Thyroid gland (tissue), 4 donors: ENCODE results near the gene QRICH2. TPM values are rescaled to one million over a fixed set of nuclear protein-coding genes. Genes with fewer than 3 reads are reported as not detected.
"Not testable (repeated sequence)": the region's sequence is repeated elsewhere in the genome, so short reads cannot be mapped to it uniquely, and the experiment has no call there.

ENCODE experiments used
- DNase-seq, 2 donors: peaks; one replicate each; pipeline ENCODE4 v3.0.0-alpha.2; 2019
- H3K27ac ChIP-seq, 3 donors: fragments of 200-600 bp; sonication (generic); 1 replicate in 2 of 3; 2 replicates in 1 of 3; pipeline ENCODE4 v1.5.1; 2016 to 2019; ENCODE audit warnings: mild to moderate bottlenecking in 1 of 3, moderate library complexity in 1 of 3
- H3K27me3 ChIP-seq: fragments of 200-600 bp; sonication (generic); one replicate; pipeline ENCODE4 v1.5.1; 2019
- H3K36me3 ChIP-seq, 2 donors: fragments of 200-600 bp; sonication (generic); one replicate each; pipeline ENCODE4 v1.5.1; 2016 to 2019
- H3K4me1 ChIP-seq, 2 donors: fragments of 200-600 bp; sonication (generic); one replicate each; pipeline ENCODE4 v1.5.1; 2017 to 2019
- H3K4me3 ChIP-seq, 3 donors: fragments of 200-600 bp; sonication (generic); replicated peaks in 1 of 3; 1 replicate in 2 of 3; 2 replicates in 1 of 3; pipeline ENCODE4 v1.5.1; 2016; ENCODE audit warnings: mild to moderate bottlenecking in 1 of 3
- H3K9me3 ChIP-seq: fragments of 200-600 bp; sonication (generic); one replicate; pipeline ENCODE4 v1.5.1; 2017
- CTCF ChIP-seq, 6 experiments: fragments of 200-600 bp in 3 of 6; fragments of 450-650 bp in 3 of 6; sonication (generic) in 3 of 6; IDR thresholded peaks; one replicate each; pipeline ENCODE4 v1.5.1; 2016 to 2019; ENCODE audit warnings: antibody characterized with exemption in 6 of 6, mild to moderate bottlenecking in 2 of 6, inconsistent platforms in 1 of 6, moderate library complexity in 1 of 6
- POLR2A ChIP-seq, 2 donors: fragments of 450-650 bp; IDR thresholded peaks; one replicate each; pipeline ENCODE4 v1.6.1; 2017; ENCODE audit warnings: antibody characterized with exemption in 2 of 2, mild to moderate bottlenecking in 2 of 2, moderate library complexity in 1 of 2
- WGBS, 2 donors: methylation state at CpG; one replicate each; pipeline ENCODE4 v1.1.5; 2017; 5-methylcytosine and 5-hydroxymethylcytosine counted together
- intact Hi-C: fragments of 100-400 bp; cut with DNase I; formaldehyde crosslinking; loops from one replicate; pipeline ENCODE4 v1.15.1; 2023
- total RNA-seq, 4 donors: library from RNA; depleted of rRNA; stranded (reverse); fragments of >200 nt; gene quantifications; one replicate each; pipeline ENCODE4 v1.2.3, GENCODE V29; 2016

Gene QRICH2
- total RNA-seq, 4 donors from 2014 or later = 6.6 to 14.3 (median 9.9) TPM

- no peak for DNase-seq
- no peaks in the 10 kb centered on the region for H3K27me3 ChIP-seq
- 91 to 92% methylated on average over 6 of the region's 6 CpGs for WGBS, 2 donors
- no peak overlapping the region for H3K27ac ChIP-seq
- no peak overlapping the region for H3K4me3 ChIP-seq
- no peaks in the 10 kb centered on the region for H3K36me3 ChIP-seq
- H3K4me1 ChIP-seq = peaks cover 0 to 7% of the 10 kb centered on the region in 2 donors
- TF ChIP-seq CTCF (IDR thresholded peaks at IDR 0.05) (no peak), POLR2A (IDR thresholded peaks at IDR 0.05) (no peak)
- intact Hi-C loops = no loop called here
- no peaks in the 10 kb centered on the region for H3K9me3 ChIP-seq
Measured at GRCh38 chr17:76250141-76250540, 57.9 kb downstream of the QRICH2 start.

- WGBS, 2 donors = 68 to 77% methylated on average over 11 of the region's 11 CpGs
- Histone ChIP-seq H3K36me3 (no peaks in the 10 kb centered on the region), H3K27ac (no peak overlapping the region), H3K27me3 (no peaks in the 10 kb centered on the region), H3K9me3 (no peaks in the 10 kb centered on the region), H3K4me1 (peaks cover 0 to 3% of the 10 kb centered on the region in 2 donors), H3K4me3 (no peak overlapping the region)
- intact Hi-C loops = no loop called here
- DNase-seq = no peak
- TF ChIP-seq CTCF (IDR thresholded peaks at IDR 0.05) (no peak), POLR2A (IDR thresholded peaks at IDR 0.05) (no peak)
Measured at GRCh38 chr17:76248013-76248782, 59.9 kb downstream of the QRICH2 start.

- no peak for DNase-seq
- Histone ChIP-seq H3K9me3 (no peaks in the 10 kb centered on the region), H3K36me3 (no peaks in the 10 kb centered on the region), H3K4me3 (no peak overlapping the region), H3K27me3 (no peaks in the 10 kb centered on the region), H3K4me1 (no peaks in the 10 kb centered on the region), H3K27ac (no peak overlapping the region)
- TF ChIP-seq POLR2A (IDR thresholded peaks at IDR 0.05) = no peak
- no peak for TF ChIP-seq CTCF (IDR thresholded peaks at IDR 0.05)
- intact Hi-C loops = no loop called here
- 90 to 91% methylated on average over 8 of the region's 8 CpGs for WGBS, 2 donors
Measured at GRCh38 chr17:76247304-76247703, 60.8 kb downstream of the QRICH2 start.

- TF ChIP-seq CTCF (IDR thresholded peaks at IDR 0.05) (no peak), POLR2A (IDR thresholded peaks at IDR 0.05) (no peak)
- peak in 1 of 2 donors; percentile 19 for DNase-seq
- Histone ChIP-seq H3K36me3 (no peaks in the 10 kb centered on the region), H3K4me1 (peaks cover 3 to 4% of the 10 kb centered on the region in 2 donors), H3K27me3 (no peaks in the 10 kb centered on the region), H3K9me3 (no peaks in the 10 kb centered on the region), H3K27ac (no peak overlapping the region), H3K4me3 (no peak overlapping the region)
- intact Hi-C loops = no loop called here
- WGBS, 2 donors = 68 to 74% methylated on average over 7 of the region's 7 CpGs
Measured at GRCh38 chr17:76246080-76247066, 61.7 kb downstream of the QRICH2 start.

GRCh38 chr17:76244721-76245120 is 63.4 kb downstream of the QRICH2 start:
- 93 to 96% methylated on average over 8 of the region's 8 CpGs for WGBS, 2 donors
- H3K4me3 ChIP-seq, intact Hi-C loops, H3K27me3 ChIP-seq, H3K9me3 ChIP-seq, DNase-seq, H3K27ac ChIP-seq, H3K36me3 ChIP-seq: not testable (repeated sequence)
- peaks cover 9 to 12% of the 10 kb centered on the region in 2 donors for H3K4me1 ChIP-seq
